ENCODE data around the gene NUPR2.

DNA sequence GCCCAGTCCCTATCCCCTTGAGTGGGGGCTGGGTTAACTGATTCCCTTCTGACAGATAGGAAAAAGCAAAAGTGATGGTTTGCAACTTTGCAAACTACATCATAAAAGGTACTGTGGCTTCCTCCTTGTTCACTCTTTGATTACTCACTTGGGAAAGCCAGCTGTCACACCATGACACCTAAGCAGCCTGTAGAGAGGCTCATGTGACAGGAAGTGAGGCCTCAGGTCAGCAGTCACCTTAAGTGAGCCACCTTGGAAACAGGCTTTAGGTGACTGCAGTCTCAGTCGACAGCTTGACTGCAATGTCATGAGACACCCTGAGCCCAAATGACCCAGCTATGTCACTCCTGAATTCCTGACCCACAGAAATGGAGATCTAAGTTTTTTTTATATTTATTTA is 5.6 kb downstream of the NUPR2 start:
- no peak for TF ChIP-seq CTCF (IDR thresholded peaks at IDR 0.05)
- no peak for TF ChIP-seq POLR2A (IDR thresholded peaks at IDR 0.05)
- no peak for TF ChIP-seq POLR2AphosphoS5 (IDR thresholded peaks at IDR 0.05; ENCODE audit: insufficient read depth in 1 of 2, low read depth in 1 of 2)
